HEK293 (cell line): ENCODE results near the gene PIK3C2B.

Experiments used
- BCL11B ChIP-seq: fragments of 450-650 bp; formaldehyde crosslinking; IDR thresholded peaks from 2 replicates; pipeline ENCODE4 v1.5.1; 2016; ENCODE audit warnings: low read depth, missing biosample characterization, missing genetic modification characterization
- EGR2 ChIP-seq: fragments of 450-650 bp; formaldehyde crosslinking; IDR thresholded peaks from 2 replicates; pipeline ENCODE4 v1.5.1; 2016; ENCODE audit warnings: low read depth, missing biosample characterization, missing genetic modification characterization
- HIC1 ChIP-seq: fragments of 450-650 bp; formaldehyde crosslinking; IDR thresholded peaks from 2 replicates; pipeline ENCODE4 v1.5.1; 2016; ENCODE audit warnings: missing biosample characterization, missing genetic modification characterization
- HOXC10 ChIP-seq: sonication (generic); formaldehyde crosslinking; IDR thresholded peaks from 2 replicates; pipeline ENCODE4 v1.8.1; 2023; ENCODE audit warnings: mild to moderate bottlenecking, missing genetic modification reagents
- KLF10 ChIP-seq: fragments of 450-650 bp; IDR thresholded peaks from 2 replicates; pipeline ENCODE4 v1.5.1; 2018; ENCODE audit warnings: missing biosample characterization, mild to moderate bottlenecking, missing genetic modification characterization
- OSR2 ChIP-seq: fragments of 450-650 bp; formaldehyde crosslinking; IDR thresholded peaks from 2 replicates; pipeline ENCODE4 v1.5.1; 2016; ENCODE audit warnings: missing biosample characterization, missing genetic modification characterization
- PRDM4 ChIP-seq: fragments of 450-650 bp; formaldehyde crosslinking; IDR thresholded peaks from 2 replicates; pipeline ENCODE4 v1.5.1; 2017; ENCODE audit warnings: missing biosample characterization, missing genetic modification characterization
- SP3 ChIP-seq: fragments of 450-650 bp; formaldehyde crosslinking; IDR thresholded peaks from 2 replicates; pipeline ENCODE4 v1.5.1; 2016; ENCODE audit warnings: missing biosample characterization, missing genetic modification characterization
- ZEB2 ChIP-seq: fragments of 450-650 bp; formaldehyde crosslinking; IDR thresholded peaks from 2 replicates; pipeline ENCODE4 v1.5.1; 2016; ENCODE audit warnings: missing biosample characterization, missing genetic modification characterization
- ZFP37 ChIP-seq: fragments of 450-650 bp; formaldehyde crosslinking; IDR thresholded peaks from 2 replicates; pipeline ENCODE4 v1.5.1; 2016; ENCODE audit warnings: missing biosample characterization, missing genetic modification characterization
- ZFP69B ChIP-seq: fragments of 450-650 bp; formaldehyde crosslinking; IDR thresholded peaks from 2 replicates; pipeline ENCODE4 v1.5.1; 2016; ENCODE audit warnings: missing biosample characterization, missing genetic modification characterization
- ZNF138 ChIP-seq: fragments of 450-650 bp; formaldehyde crosslinking; IDR thresholded peaks from 2 replicates; pipeline ENCODE4 v1.5.1; 2016; ENCODE audit warnings: missing biosample characterization, missing genetic modification characterization, borderline replicate concordance
- ZNF18 ChIP-seq: fragments of 450-650 bp; formaldehyde crosslinking; IDR thresholded peaks from 2 replicates; pipeline ENCODE4 v1.5.1; 2016; ENCODE audit warnings: missing biosample characterization, missing genetic modification characterization
- ZNF341 ChIP-seq: fragments of 450-650 bp; formaldehyde crosslinking; IDR thresholded peaks from 2 replicates; pipeline ENCODE4; 2016; ENCODE audit warnings: low read depth, missing biosample characterization, missing genetic modification characterization
- ZNF555 ChIP-seq: fragments of 450-650 bp; formaldehyde crosslinking; conservative IDR thresholded peaks from 2 replicates; pipeline ENCODE4 v1.5.1; 2017; ENCODE audit warnings: missing biosample characterization, mild to moderate bottlenecking, missing genetic modification characterization, inconsistent platforms
- ZNF623 ChIP-seq: fragments of 450-650 bp; formaldehyde crosslinking; IDR thresholded peaks from 2 replicates; pipeline ENCODE4 v1.5.1; 2016; ENCODE audit warnings: missing biosample characterization, missing genetic modification characterization
- ZNF670 ChIP-seq: fragments of 450-650 bp; formaldehyde crosslinking; IDR thresholded peaks from 2 replicates; pipeline ENCODE4 v1.5.1; 2016; ENCODE audit warnings: missing biosample characterization, missing genetic modification characterization, low read depth
- ZSCAN5A ChIP-seq: fragments of 450-650 bp; formaldehyde crosslinking; IDR thresholded peaks from 2 replicates; pipeline ENCODE4 v1.5.1; 2016; ENCODE audit warnings: missing biosample characterization, missing genetic modification characterization
- TF ChIP-seq, protein P1 (sequence below): fragments of 450-650 bp; formaldehyde crosslinking; IDR thresholded peaks from 2 replicates; pipeline ENCODE4 v1.5.1; 2016; ENCODE audit warnings: missing biosample characterization, missing genetic modification characterization
- TF ChIP-seq, protein P2 (sequence below): fragments of 450-650 bp; formaldehyde crosslinking; conservative IDR thresholded peaks from 2 replicates; pipeline ENCODE4 v1.5.1; 2016; ENCODE audit warnings: low read depth, missing biosample characterization, missing genetic modification characterization

The PIK3C2B gene

DNA sequence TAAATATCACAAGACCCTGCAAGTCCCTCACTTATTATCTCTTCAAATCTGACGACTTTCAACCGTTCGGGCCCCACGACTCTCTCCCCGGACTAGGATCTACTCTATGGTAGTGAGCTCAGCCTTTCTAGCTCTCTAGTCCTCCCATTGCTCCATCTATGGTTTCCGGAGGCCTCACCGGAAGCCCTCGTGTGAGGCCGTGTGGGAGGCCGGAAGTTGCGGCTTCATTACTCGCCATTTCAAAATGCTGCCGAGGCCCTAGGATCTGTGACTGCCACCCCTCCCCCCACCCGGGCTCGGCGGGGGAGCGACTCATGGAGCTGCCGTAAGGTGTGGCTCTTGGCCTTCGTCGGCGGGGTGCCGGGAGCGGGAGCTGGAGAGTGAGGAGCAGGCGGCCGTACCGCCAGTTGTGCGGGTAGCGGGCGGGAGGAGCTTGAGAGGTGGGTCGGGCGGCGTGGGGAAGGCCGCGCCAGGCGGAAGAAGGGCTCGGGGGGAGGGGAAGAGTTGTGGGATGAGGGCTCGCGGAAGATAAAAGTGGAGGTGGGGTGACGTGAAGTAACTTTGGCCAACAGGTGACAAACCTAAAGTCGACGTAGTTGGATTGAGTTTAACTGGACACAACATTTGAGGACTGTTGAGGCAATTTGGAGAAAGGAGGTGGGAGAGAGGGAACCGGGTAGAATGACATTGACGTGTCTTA is 21.7 kb upstream of the PIK3C2B start, which contains the start of gene MDM4 (continued):
- TF ChIP-seq BCL11B (tag by site-specific recombination), result peak; percentile 81; the same call in 1 of the 2 replicates
- peak; percentile 95 for TF ChIP-seq EGR2 (tag by site-specific recombination)
- TF ChIP-seq ZNF138 (tag by site-specific recombination), result 0 out of 2 replicates have a peak, but pooled peaks have one; percentile 68
- no peak; the same call in 1 of the 2 replicates for TF ChIP-seq HIC1
- TF ChIP-seq ZFP69B (tag by site-specific recombination), result peak; percentile 65; the same call in 1 of the 2 replicates
- TF ChIP-seq HOXC10 (CRISPR knock-in tag), result no peak; the same call in 1 of the 2 replicates
- TF ChIP-seq, protein P1, sequence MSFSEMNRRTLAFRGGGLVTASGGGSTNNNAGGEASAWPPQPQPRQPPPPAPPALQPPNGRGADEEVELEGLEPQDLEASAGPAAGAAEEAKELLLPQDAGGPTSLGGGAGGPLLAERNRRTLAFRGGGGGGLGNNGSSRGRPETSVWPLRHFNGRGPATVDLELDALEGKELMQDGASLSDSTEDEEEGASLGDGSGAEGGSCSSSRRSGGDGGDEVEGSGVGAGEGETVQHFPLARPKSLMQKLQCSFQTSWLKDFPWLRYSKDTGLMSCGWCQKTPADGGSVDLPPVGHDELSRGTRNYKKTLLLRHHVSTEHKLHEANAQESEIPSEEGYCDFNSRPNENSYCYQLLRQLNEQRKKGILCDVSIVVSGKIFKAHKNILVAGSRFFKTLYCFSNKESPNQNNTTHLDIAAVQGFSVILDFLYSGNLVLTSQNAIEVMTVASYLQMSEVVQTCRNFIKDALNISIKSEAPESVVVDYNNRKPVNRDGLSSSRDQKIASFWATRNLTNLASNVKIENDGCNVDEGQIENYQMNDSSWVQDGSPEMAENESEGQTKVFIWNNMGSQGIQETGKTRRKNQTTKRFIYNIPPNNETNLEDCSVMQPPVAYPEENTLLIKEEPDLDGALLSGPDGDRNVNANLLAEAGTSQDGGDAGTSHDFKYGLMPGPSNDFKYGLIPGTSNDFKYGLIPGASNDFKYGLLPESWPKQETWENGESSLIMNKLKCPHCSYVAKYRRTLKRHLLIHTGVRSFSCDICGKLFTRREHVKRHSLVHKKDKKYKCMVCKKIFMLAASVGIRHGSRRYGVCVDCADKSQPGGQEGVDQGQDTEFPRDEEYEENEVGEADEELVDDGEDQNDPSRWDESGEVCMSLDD (tag by site-specific recombination), result peak; percentile 64; the same call in 1 of the 2 replicates
- TF ChIP-seq SP3 (tag by site-specific recombination), result peak; percentile 83
- TF ChIP-seq ZNF623 (tag by site-specific recombination), result peak; percentile 26; the same call in 1 of the 2 replicates
- TF ChIP-seq ZNF341 (tag by site-specific recombination), result peak; percentile 88
- 0 out of 2 replicates have a peak, but pooled peaks have one; percentile 65 for TF ChIP-seq ZNF670
- TF ChIP-seq ZEB2 (tag by site-specific recombination), result peak; percentile 94
- TF ChIP-seq PRDM4 (tag by site-specific recombination), result 0 out of 2 replicates have a peak, but pooled peaks have one; percentile 12
- peak; percentile 79 for TF ChIP-seq OSR2 (tag by site-specific recombination)
- peak; percentile 85 for TF ChIP-seq ZNF18 (tag by site-specific recombination)
- TF ChIP-seq, protein P2, sequence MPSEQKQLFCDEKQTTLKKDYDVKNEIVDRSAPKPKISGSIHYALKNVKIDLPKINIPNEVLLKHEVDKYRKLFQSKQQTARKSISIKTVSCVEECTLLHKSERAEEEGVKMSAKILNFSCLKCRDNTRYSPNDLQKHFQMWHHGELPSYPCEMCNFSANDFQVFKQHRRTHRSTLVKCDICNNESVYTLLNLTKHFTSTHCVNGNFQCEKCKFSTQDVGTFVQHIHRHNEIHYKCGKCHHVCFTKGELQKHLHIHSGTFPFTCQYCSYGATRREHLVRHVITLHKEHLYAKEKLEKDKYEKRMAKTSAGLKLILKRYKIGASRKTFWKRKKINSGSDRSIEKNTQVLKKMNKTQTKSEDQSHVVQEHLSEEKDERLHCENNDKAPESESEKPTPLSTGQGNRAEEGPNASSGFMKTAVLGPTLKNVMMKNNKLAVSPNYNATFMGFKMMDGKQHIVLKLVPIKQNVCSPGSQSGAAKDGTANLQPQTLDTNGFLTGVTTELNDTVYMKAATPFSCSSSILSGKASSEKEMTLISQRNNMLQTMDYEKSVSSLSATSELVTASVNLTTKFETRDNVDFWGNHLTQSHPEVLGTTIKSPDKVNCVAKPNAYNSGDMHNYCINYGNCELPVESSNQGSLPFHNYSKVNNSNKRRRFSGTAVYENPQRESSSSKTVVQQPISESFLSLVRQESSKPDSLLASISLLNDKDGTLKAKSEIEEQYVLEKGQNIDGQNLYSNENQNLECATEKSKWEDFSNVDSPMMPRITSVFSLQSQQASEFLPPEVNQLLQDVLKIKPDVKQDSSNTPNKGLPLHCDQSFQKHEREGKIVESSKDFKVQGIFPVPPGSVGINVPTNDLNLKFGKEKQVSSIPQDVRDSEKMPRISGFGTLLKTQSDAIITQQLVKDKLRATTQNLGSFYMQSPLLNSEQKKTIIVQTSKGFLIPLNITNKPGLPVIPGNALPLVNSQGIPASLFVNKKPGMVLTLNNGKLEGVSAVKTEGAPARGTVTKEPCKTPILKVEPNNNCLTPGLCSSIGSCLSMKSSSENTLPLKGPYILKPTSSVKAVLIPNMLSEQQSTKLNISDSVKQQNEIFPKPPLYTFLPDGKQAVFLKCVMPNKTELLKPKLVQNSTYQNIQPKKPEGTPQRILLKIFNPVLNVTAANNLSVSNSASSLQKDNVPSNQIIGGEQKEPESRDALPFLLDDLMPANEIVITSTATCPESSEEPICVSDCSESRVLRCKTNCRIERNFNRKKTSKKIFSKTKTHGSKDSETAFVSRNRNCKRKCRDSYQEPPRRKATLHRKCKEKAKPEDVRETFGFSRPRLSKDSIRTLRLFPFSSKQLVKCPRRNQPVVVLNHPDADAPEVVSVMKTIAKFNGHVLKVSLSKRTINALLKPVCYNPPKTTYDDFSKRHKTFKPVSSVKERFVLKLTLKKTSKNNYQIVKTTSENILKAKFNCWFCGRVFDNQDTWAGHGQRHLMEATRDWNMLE, result peak; percentile 96
- TF ChIP-seq KLF10 (tag by site-specific recombination), result peak; percentile 52
- TF ChIP-seq ZSCAN5A (tag by site-specific recombination), result peak; percentile 92
- peak; percentile 92 for TF ChIP-seq ZFP37 (tag by site-specific recombination)
- TF ChIP-seq ZNF555 (tag by site-specific recombination), result no peak
